Nephron progenitor cell (in vitro differentiated cells): ENCODE data around the gene ZNF438.

ENCODE experiments used
- DNase-seq: peaks from one replicate; pipeline ENCODE4 v3.0.0; 2021
- H3K27ac Mint-ChIP-seq: 2 replicates; pipeline ENCODE4 v1.8.0; 2021; ENCODE audit warnings: mild to moderate bottlenecking, moderate library complexity, mixed read lengths
- H3K27me3 Mint-ChIP-seq: 2 replicates; pipeline ENCODE4 v1.8.0; 2021; ENCODE audit warnings: mild to moderate bottlenecking, low read depth, mixed read lengths; ENCODE audit not compliant: poor library complexity
- H3K36me3 Mint-ChIP-seq: 2 replicates; pipeline ENCODE4 v1.8.0; 2021; ENCODE audit warnings: low read depth, mixed read lengths
- H3K4me1 Mint-ChIP-seq: 2 replicates; pipeline ENCODE4 v1.8.0; 2021; ENCODE audit warnings: mixed read lengths
- H3K4me3 Mint-ChIP-seq: 2 replicates; pipeline ENCODE4 v1.8.0; 2021; ENCODE audit warnings: mild to moderate bottlenecking, moderate library complexity, mixed read lengths
- H3K9me3 Mint-ChIP-seq: 2 replicates; pipeline ENCODE4 v1.8.0; 2021; ENCODE audit warnings: mild to moderate bottlenecking, moderate library complexity, mixed read lengths
- CTCF ChIP-seq: fragments of 200-600 bp; sonication (generic); IDR thresholded peaks from 2 replicates; pipeline ENCODE4 v1.5.0; 2021; ENCODE audit warnings: antibody characterized with exemption

Gene ZNF438

DNA sequence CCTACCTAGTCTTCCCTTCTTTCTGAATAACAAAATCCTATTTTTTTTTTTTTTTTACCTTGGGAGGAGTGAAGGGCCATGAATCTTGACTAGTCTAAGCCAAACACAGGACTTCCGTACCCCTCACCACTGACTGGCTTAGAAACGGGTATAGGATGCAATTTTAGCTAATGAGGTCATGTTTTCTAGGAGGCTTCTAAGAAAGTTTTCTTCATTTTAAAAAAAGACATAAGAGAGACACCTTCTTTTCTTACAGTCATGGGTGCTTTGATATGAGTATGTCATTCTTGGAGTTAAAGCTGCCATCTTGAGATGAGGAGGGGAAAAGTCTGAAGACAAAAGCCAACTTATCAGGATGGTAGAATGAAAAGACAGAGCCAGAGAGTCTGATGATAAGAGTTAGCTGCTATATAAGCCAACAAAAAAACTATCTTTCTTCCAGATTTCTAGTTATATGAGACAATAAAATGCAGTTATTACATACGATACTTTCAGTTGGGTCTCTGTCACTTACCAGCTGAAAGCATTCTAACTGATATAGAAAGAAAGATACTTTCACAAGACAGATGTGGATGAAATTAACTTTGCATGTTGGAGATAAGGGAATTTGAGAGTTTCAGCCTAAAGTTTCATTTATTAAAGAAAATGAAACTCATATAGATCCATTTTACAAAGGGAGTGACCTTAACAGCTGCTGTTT, 34.0 kb downstream of the ZNF438 start:
- H3K4me3 Mint-ChIP-seq: no peak overlapping the region
- H3K27me3 Mint-ChIP-seq: no peaks in the 10 kb centered on the region
- H3K36me3 Mint-ChIP-seq: peaks cover 21% of the 10 kb centered on the region
- H3K27ac Mint-ChIP-seq: no peak overlapping the region
- DNase-seq: no peak
- H3K9me3 Mint-ChIP-seq: peaks cover 36% of the 10 kb centered on the region
- peaks cover 4% of the 10 kb centered on the region for H3K4me1 Mint-ChIP-seq
- no peak for TF ChIP-seq CTCF

- DNase-seq: no peak
- no peak for TF ChIP-seq CTCF
- Mint-ChIP-seq H3K9me3 (peaks cover 38% of the 10 kb centered on the region), H3K4me3 (no peak overlapping the region), H3K27me3 (no peaks in the 10 kb centered on the region), H3K27ac (no peak overlapping the region), H3K36me3 (peaks cover 23% of the 10 kb centered on the region), H3K4me1 (peaks cover 4% of the 10 kb centered on the region)
Observed at GRCh38 chr10:30996481-30997005, 35.1 kb downstream of the ZNF438 start.

DNA sequence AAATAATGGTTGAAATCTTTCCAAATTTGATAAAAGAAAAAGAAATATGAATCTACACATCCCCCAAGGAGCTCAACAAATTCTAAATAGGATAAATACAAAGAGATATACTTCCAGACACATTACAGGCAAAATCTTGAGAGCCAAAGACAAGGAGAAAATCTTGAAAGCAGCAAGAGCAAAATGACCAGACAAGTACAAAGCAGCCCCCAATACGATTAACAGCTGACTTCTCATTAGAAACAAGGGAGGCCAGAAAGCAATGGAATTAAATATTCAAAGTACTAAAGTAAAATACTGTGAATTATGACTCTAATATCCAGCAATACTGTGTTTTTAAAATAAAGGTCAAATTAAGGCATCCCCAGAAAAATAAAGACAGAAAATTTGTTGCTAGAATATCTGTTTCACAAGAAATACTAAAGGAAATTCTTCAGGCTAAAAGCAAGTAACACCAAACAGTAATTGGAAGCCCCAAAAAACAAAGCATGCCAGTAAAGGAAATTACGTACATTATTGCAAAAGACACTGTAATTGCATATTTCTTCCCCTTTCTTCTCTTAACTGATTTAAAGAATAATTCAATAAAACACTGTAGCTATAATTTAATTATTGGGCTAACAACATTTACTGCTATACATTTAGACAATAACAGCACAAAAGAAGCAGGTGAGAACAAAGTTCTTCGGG, 36.4 kb downstream of the ZNF438 start:
- H3K36me3 Mint-ChIP-seq: peaks cover 23% of the 10 kb centered on the region
- no peaks in the 10 kb centered on the region for H3K27me3 Mint-ChIP-seq
- peaks cover 4% of the 10 kb centered on the region for H3K4me1 Mint-ChIP-seq
- no peak for DNase-seq
- no peak overlapping the region for H3K27ac Mint-ChIP-seq
- TF ChIP-seq CTCF: no peak
- peaks cover 38% of the 10 kb centered on the region for H3K9me3 Mint-ChIP-seq
- no peak overlapping the region for H3K4me3 Mint-ChIP-seq

- no peak overlapping the region for H3K4me3 Mint-ChIP-seq
- DNase-seq: no peak
- peaks cover 38% of the 10 kb centered on the region for H3K9me3 Mint-ChIP-seq
Observed at GRCh38 chr10:30993155-30993554, 38.5 kb downstream of the ZNF438 start.

DNA sequence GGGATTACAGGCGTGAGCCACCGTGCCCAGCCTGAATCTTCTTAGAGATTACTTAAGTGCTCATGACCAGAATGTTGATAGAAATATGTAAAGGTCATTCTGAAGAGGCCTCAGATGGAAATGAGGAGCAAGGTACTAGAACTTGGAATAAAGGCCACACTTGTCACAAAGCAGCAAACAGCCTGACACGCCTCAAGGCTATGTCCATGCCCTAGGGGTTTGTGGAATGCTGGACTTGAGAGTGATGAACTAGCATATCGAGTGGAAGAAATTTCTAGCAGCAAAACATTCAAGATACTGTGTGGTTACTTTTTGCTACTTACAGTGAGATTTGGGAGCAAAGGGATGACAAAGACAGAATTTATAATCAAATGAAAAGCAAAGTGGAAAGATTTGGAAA, 39.0 kb downstream of the ZNF438 start:
- Mint-ChIP-seq H3K9me3 (peaks cover 38% of the 10 kb centered on the region), H3K27ac (no peak overlapping the region), H3K27me3 (no peaks in the 10 kb centered on the region), H3K36me3 (peaks cover 23% of the 10 kb centered on the region), H3K4me1 (no peaks in the 10 kb centered on the region), H3K4me3 (no peak overlapping the region)
- no peak for DNase-seq
- no peak for TF ChIP-seq CTCF

More at GRCh38 chr10:30993155-30993554, 38.5 kb downstream of the ZNF438 start:
- H3K36me3 Mint-ChIP-seq: peaks cover 23% of the 10 kb centered on the region
- H3K27ac Mint-ChIP-seq: no peak overlapping the region
- no peaks in the 10 kb centered on the region for H3K27me3 Mint-ChIP-seq
- H3K4me1 Mint-ChIP-seq: no peaks in the 10 kb centered on the region
- no peak for TF ChIP-seq CTCF

GRCh38 chr10:30991647-30992011, 40.0 kb downstream of the ZNF438 start:
- no peak overlapping the region for H3K4me3 Mint-ChIP-seq
- TF ChIP-seq CTCF: no peak
- H3K4me1 Mint-ChIP-seq: no peaks in the 10 kb centered on the region
- no peak for DNase-seq
- H3K27me3 Mint-ChIP-seq: no peaks in the 10 kb centered on the region
- H3K27ac Mint-ChIP-seq: no peak overlapping the region
- H3K9me3 Mint-ChIP-seq: peaks cover 36% of the 10 kb centered on the region
- H3K36me3 Mint-ChIP-seq: peaks cover 23% of the 10 kb centered on the region
